ENCODE results near the gene OR10J1. TPM values are rescaled to one million over a fixed set of nuclear protein-coding genes. Genes with fewer than 3 reads are reported as not detected.

The OR10J1 gene
- total RNA-seq, 4 donors from 2014 or later = not detected

GRCh38 chr1:159429074-159429861 lies 10.3 kb upstream of the OR10J1 start:
- no peaks in the 10 kb centered on the region for H3K4me1 ChIP-seq
- H3K27ac ChIP-seq = no peak overlapping the region
- no peaks in the 10 kb centered on the region for H3K36me3 ChIP-seq
- WGBS, 2 donors = 85 to 88% methylated on average over 4 of the region's 4 CpGs
- DNase-seq (ENCODE audit: low spot score in 2 of 2) = no peak
- no peaks in the 10 kb centered on the region for H3K27me3 ChIP-seq
- H3K4me3 ChIP-seq = no peak overlapping the region
- no peaks in the 10 kb centered on the region for H3K9me3 ChIP-seq
- no peak for TF ChIP-seq EP300 (IDR thresholded peaks at IDR 0.05)

GRCh38 chr1:159430985-159431384 lies 8.5 kb upstream of the OR10J1 start:
- 80 to 83% methylated on average over 6 of the region's 6 CpGs for WGBS, 2 donors
- no peak for TF ChIP-seq CTCF (IDR thresholded peaks at IDR 0.05)
- no peak for TF ChIP-seq POLR2A (IDR thresholded peaks at IDR 0.05)
- peak in 1 of 2 donors; percentile 23 for TF ChIP-seq EP300 (IDR thresholded peaks at IDR 0.05)
- no peaks in the 10 kb centered on the region for H3K4me1 ChIP-seq

DNA sequence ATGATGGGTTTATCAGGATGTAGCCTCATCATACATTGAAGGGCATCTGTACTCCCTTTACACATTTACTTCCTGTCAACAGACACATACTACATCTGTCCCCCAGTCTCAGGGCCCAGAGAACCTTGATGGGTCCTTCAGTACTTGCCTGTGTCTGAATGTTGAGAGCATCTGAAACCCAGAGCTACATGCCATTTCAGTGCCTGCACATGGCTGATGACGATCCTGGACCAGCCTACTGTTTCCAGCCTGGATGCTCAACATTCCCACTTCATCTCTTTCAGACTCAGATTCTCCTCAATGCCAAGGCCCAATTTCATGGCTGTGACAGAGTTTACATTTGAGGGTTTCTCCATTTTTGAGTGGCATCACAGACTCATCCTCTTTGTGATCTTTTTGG lies 7.6 kb upstream of the OR10J1 start, which contains the start of gene OR10J4:
OR10J4 (plus strand) TSS at position 301 of the 400 bp plus-strand sequence.
- WGBS, 2 donors = 88 to 92% methylated on average over 1 of the region's 1 CpG
- Histone ChIP-seq H3K4me1 (no peaks in the 10 kb centered on the region), H3K36me3 (no peaks in the 10 kb centered on the region), H3K27ac (no peak within 1 kb of the TSS), H3K9me3 (no peaks in the 10 kb centered on the region), H3K4me3 (no peak within 1 kb of the TSS), H3K27me3 (no peaks in the 10 kb centered on the region)
- TF ChIP-seq POLR2A (IDR thresholded peaks at IDR 0.05) = no peak
- TF ChIP-seq EP300 (IDR thresholded peaks at IDR 0.05) = no peak
- no peak for TF ChIP-seq CTCF (IDR thresholded peaks at IDR 0.05)
- no peak for DNase-seq (ENCODE audit: low spot score in 2 of 2)

More at GRCh38 chr1:159430985-159431384, 8.5 kb upstream of the OR10J1 start:
- Histone ChIP-seq H3K36me3 (no peaks in the 10 kb centered on the region), H3K4me3 (no peak overlapping the region), H3K9me3 (no peaks in the 10 kb centered on the region), H3K27me3 (no peaks in the 10 kb centered on the region), H3K27ac (no peak overlapping the region)
- DNase-seq (ENCODE audit: low spot score in 2 of 2) = peak in 1 of 2 donors; percentile 17

DNA sequence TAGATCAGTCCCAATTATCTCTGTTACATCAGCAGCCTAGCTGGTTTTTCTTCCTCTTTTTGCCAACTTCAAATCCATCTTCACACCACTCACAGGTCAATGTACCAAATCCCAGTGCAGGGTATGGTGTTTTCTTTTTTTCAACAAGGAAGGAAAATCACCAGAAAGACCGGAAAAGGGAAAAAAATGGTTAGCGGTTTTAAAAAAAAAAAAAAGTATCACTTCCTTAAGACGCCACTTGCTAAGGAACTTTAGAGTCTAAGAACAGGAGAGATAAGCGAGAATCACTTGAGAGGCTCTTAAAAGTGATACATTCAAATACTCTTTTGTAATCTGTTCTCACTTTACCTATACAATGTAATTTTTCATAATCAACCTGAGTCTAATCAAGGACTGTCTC lies 3.1 kb upstream of the OR10J1 start:
- H3K4me1 ChIP-seq = no peaks in the 10 kb centered on the region
- H3K9me3 ChIP-seq = no peaks in the 10 kb centered on the region
- no peak for DNase-seq (ENCODE audit: low spot score in 2 of 2)
- no peaks in the 10 kb centered on the region for H3K27me3 ChIP-seq
- 54 to 57% methylated on average over 4 of the region's 4 CpGs for WGBS, 2 donors
- TF ChIP-seq POLR2A (IDR thresholded peaks at IDR 0.05) (no peak), CTCF (IDR thresholded peaks at IDR 0.05) (no peak)
- H3K27ac ChIP-seq = no peak overlapping the region
- H3K4me3 ChIP-seq = no peak overlapping the region
- H3K36me3 ChIP-seq = no peaks in the 10 kb centered on the region

GRCh38 chr1:159441360-159441759 lies 1.8 kb downstream of the OR10J1 start:
- no peak for DNase-seq (ENCODE audit: low spot score in 2 of 2)
- Histone ChIP-seq H3K4me1 (no peaks in the 10 kb centered on the region), H3K27ac (no peak overlapping the region), H3K4me3 (no peak overlapping the region), H3K9me3 (no peaks in the 10 kb centered on the region), H3K27me3 (no peaks in the 10 kb centered on the region), H3K36me3 (no peaks in the 10 kb centered on the region)
- TF ChIP-seq CTCF (IDR thresholded peaks at IDR 0.05) (no peak), POLR2A (IDR thresholded peaks at IDR 0.05) (no peak), EP300 (IDR thresholded peaks at IDR 0.05) (no peak)
